ENCODE data around the gene SYNM. TPM values are rescaled to one million over a fixed set of nuclear protein-coding genes. Genes with fewer than 3 reads are reported as not detected.

Gene SYNM
- total RNA-seq, 1 experiment from 2014 or later: 1.9 TPM

- no peak overlapping the region for H2BK120ac ChIP-seq (ENCODE audit: low read depth, low read length, poor library complexity, severe bottlenecking)
- no peaks in the 10 kb centered on the region for H3K79me2 ChIP-seq (ENCODE audit: insufficient read depth, low read length)
- H3K23ac ChIP-seq (ENCODE audit: insufficient read length, low read depth, low read length): no peak overlapping the region
- peak overlapping the region; percentile 59 to 77 for H3K4me3 Mint-ChIP-seq
- no peaks in the 10 kb centered on the region for H3K23me2 ChIP-seq (ENCODE audit: insufficient read length, low read depth, low read length, poor library complexity, severe bottlenecking)
- H2BK5ac ChIP-seq (ENCODE audit: insufficient read length, low read length): no peak overlapping the region
- H4K5ac ChIP-seq (ENCODE audit: insufficient read length, low read depth, low read length): no peak overlapping the region
- no peak overlapping the region for H3K56ac ChIP-seq (ENCODE audit: insufficient read length, low read depth, low read length)
- H3K36me3 Mint-ChIP-seq (ENCODE audit: insufficient read depth in 1 of 3, low read depth in 3 of 3): no peaks in the 10 kb centered on the region; a peak in 1 of 7 replicates
- peak; percentile 73 for DNase-seq
- H4K8ac ChIP-seq (replicated peaks; ENCODE audit: insufficient read length, low read depth, low read length): no peak overlapping the region
- peaks cover 17% of the 10 kb centered on the region; the same call in 1 of the 2 replicates for H3K27me3 ChIP-seq (ENCODE audit: insufficient read depth, low read length)
- H3K27me3 Mint-ChIP-seq (ENCODE audit: low read depth): peaks cover 63% of the 10 kb centered on the region
- no peaks in the 10 kb centered on the region for H3K9me3 ChIP-seq (ENCODE audit: control insufficient read depth, low read depth, low read length)
- no peak overlapping the region for H3K27ac Mint-ChIP-seq
- no peak overlapping the region for H4K91ac ChIP-seq (ENCODE audit: insufficient read length, low read depth, low read length)
- H3K4ac ChIP-seq (ENCODE audit: low read depth, low read length): no peak overlapping the region
- TF ChIP-seq CTCF (conservative IDR thresholded peaks at IDR 0.05): no peak; the same call in 2 of the 3 replicates
- H3K18ac ChIP-seq (ENCODE audit: insufficient read length, low read depth, low read length): no peak overlapping the region
- no peak overlapping the region for H2BK15ac ChIP-seq (ENCODE audit: low read depth, low read length)
- H3T11ph ChIP-seq (ENCODE audit: low read length): no peak overlapping the region
- H3K27ac ChIP-seq (ENCODE audit: insufficient read length, low read depth, low read length): no peak overlapping the region
- H3K9ac ChIP-seq (ENCODE audit: extremely low read depth, insufficient read length, low read length): no peak overlapping the region
- no peak overlapping the region for H2BK20ac ChIP-seq (ENCODE audit: low read depth, low read length, poor library complexity, severe bottlenecking)
- no peaks in the 10 kb centered on the region for H3K79me1 ChIP-seq (ENCODE audit: insufficient read depth, low read depth, low read length, poor library complexity, severe bottlenecking)
- H3K4me1 Mint-ChIP-seq: peaks cover 3 to 6% of the 10 kb centered on the region in 2 experiments; a peak in 2 of 4 replicates
- H3K14ac ChIP-seq (ENCODE audit: insufficient read depth, low read length): no peak overlapping the region
- no peaks in the 10 kb centered on the region for H3K4me1 ChIP-seq (ENCODE audit: insufficient read depth, low read length)
- no CpG with 5 or more reads among the region's 116 CpGs for WGBS (ENCODE audit: extremely low coverage, insufficient read length, low lambda C conversion rate)
- no peak overlapping the region for H2AK5ac ChIP-seq (ENCODE audit: insufficient read length, low read length)
- peaks cover 3% of the 10 kb centered on the region for H4K20me1 ChIP-seq (ENCODE audit: control insufficient read depth, insufficient read depth, insufficient read length)
- H3K9me3 Mint-ChIP-seq: no peaks in the 10 kb centered on the region; a peak in 1 of 5 replicates
- H2AFZ ChIP-seq (ENCODE audit: low read length): no peak overlapping the region
- H3K4me2 ChIP-seq (ENCODE audit: insufficient read depth, insufficient read length, low read length): peak overlapping the region; percentile 40
- no peak overlapping the region for H2BK12ac ChIP-seq (ENCODE audit: insufficient read length, low read depth, low read length)
These were observed 848 bp downstream of the SYNM start for GRCh38 chr15:99105514-99106341.

Data from H9 (cell line).